Mucosa of descending colon (tissue), 3 donors: Measurements from ENCODE around the gene GCSAM. TPM values are rescaled to one million over a fixed set of nuclear protein-coding genes. Genes with fewer than 3 reads are reported as not detected.

Experiments used
- ATAC-seq: fragments of 200-7000 bp; cut with Tn5 transposase; one replicate; pipeline ENCODE4 v1.9.1; 2020; ENCODE audit warnings: mild to moderate bottlenecking, moderate library complexity
- DNase-seq, 3 donors: peaks; one replicate each; pipeline ENCODE4 v3.0.0-alpha.2; 2020
- H3K36me3 ChIP-seq: fragments of 200-600 bp; one replicate; pipeline ENCODE4 v1.8.0; 2021; ENCODE audit warnings: low read depth, mild to moderate bottlenecking
- H3K4me1 ChIP-seq: fragments of 200-600 bp; one replicate; pipeline ENCODE4 v1.8.0; 2021; ENCODE audit warnings: low read depth, mild to moderate bottlenecking
- H3K4me3 ChIP-seq: fragments of 200-600 bp; one replicate; pipeline ENCODE4 v1.8.0; 2021; ENCODE audit warnings: mild to moderate bottlenecking
- H3K9me3 ChIP-seq: fragments of 200-600 bp; one replicate; pipeline ENCODE4 v1.8.0; 2021; ENCODE audit warnings: mild to moderate bottlenecking
- intact Hi-C, 2 donors: fragments of 100-400 bp; cut with DNase I in 1 of 2; cut with micrococcal nuclease in 1 of 2; formaldehyde crosslinking; loops; one replicate each; pipeline versions ENCODE4 v1.11.0 to v1.11.1; 2022; cut with DNase I, micrococcal nuclease
- total RNA-seq, 3 donors: library from RNA; stranded (reverse); fragmentation: NEBNext Ultra II Directional in 2 of 3; extraction: Animal tissue kit (Norgen Biotek cat#: 25700) in 2 of 3; gene quantifications; one replicate each; pipeline versions ENCODE4 v1.2.1 to v1.2.4, GENCODE V29; 2021 to 2023
- TF ChIP-seq, protein P1 (sequence below): fragments of 200-600 bp; IDR thresholded peaks from one replicate; pipeline ENCODE4 v1.8.0; 2022; ENCODE audit warnings: antibody characterized with exemption, mild to moderate bottlenecking
- donor health status: DM: no; HTN: no; CAD: no; lungs with moderate emphysema.
- donor health status: DM: no; HTN: no; CAD: no.
- donor health status: DM: no; HTN: yes; CAD: no.

Gene GCSAM
- total RNA-seq, 3 donors from 2014 or later: 0.36 to 0.41 TPM; not detected in 1

DNA sequence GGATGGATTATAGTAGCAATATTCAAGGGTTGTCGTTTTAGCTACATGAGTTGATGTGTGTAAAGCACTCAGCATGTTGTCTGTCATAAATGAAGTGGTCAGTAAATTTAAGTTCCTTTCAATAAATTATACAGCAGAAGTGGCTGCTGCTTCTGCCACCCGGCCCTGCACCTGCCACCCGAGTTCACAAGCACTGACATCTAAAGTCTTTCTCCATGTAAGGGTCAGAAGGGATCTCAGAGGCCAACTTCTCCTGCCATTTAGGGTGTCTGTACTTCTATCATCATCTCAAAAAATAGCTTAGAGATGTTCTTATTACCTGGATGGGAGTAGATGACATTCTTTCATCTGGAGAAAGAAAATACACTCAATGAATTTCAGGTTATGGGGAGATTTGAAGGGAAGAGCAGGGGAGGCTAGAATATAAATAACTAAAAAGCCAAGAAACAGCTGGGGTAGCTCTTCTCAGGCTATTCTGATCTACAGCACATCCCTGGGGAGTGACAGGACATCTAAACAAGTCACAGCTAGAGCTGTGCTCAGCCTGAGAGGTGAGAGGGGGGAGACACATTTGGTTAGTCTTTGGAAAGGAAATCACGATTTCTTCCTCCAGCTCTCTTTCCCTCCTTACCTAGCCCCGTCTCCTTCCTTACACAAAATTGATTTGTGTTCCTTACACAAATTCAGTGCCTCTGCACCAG lies 8.0 kb downstream of the GCSAM start:
- H3K36me3 ChIP-seq: no peaks in the 10 kb centered on the region
- H3K4me3 ChIP-seq: no peak overlapping the region
- H3K9me3 ChIP-seq: no peaks in the 10 kb centered on the region
- intact Hi-C loops: no loop called here
- TF ChIP-seq, protein P1, sequence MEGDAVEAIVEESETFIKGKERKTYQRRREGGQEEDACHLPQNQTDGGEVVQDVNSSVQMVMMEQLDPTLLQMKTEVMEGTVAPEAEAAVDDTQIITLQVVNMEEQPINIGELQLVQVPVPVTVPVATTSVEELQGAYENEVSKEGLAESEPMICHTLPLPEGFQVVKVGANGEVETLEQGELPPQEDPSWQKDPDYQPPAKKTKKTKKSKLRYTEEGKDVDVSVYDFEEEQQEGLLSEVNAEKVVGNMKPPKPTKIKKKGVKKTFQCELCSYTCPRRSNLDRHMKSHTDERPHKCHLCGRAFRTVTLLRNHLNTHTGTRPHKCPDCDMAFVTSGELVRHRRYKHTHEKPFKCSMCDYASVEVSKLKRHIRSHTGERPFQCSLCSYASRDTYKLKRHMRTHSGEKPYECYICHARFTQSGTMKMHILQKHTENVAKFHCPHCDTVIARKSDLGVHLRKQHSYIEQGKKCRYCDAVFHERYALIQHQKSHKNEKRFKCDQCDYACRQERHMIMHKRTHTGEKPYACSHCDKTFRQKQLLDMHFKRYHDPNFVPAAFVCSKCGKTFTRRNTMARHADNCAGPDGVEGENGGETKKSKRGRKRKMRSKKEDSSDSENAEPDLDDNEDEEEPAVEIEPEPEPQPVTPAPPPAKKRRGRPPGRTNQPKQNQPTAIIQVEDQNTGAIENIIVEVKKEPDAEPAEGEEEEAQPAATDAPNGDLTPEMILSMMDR: no peak
- DNase-seq (no peak), ATAC-seq (no peak)
- no peaks in the 10 kb centered on the region for H3K4me1 ChIP-seq

DNA sequence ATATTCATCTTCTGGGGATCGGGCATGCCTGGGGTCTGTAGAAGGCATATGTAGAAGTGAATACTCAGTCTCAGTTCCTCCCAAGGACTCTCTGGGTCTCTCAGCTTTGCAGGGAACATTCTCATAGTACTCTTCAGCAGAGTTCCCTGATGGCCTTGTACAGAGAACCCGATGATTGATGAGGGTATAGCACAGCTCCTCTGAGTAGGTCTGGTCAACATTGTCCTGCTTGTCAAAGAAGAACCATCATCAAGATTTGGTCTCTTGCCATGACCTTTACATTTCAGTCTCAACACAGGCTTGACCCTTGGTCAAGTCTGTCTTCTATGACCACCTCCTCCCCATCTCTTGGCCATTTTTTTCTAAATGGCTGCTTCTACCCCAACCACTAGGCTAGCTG lies 9.5 kb downstream of the GCSAM start:
- H3K4me1 ChIP-seq: no peaks in the 10 kb centered on the region
- intact Hi-C loops: no loop called here
- H3K36me3 ChIP-seq: no peaks in the 10 kb centered on the region
- TF ChIP-seq, protein P1: no peak
- no peak overlapping the region for H3K4me3 ChIP-seq
- ATAC-seq (no peak), DNase-seq (no peak)
- H3K9me3 ChIP-seq: no peaks in the 10 kb centered on the region

DNA sequence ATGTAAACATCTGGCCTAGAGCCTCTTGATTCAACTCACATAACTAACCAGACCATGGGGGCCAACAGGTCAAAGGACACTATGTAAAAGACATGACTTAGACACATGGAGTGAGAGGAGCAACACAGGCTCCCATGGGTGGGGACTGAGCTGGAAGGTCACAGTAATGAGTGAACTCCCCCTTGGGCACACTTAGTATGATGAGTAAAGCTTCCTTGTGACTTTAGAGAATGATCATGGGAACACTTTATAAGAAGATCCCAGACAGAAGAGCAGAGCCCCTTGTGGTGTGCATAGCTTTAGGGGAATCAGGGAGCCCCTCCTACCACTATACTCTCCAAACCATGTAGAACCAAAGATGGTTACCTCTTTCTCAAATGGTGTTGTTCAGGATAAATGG lies 10.2 kb downstream of the GCSAM start:
- Histone ChIP-seq H3K4me1 (no peaks in the 10 kb centered on the region), H3K9me3 (no peaks in the 10 kb centered on the region), H3K4me3 (no peak overlapping the region), H3K36me3 (no peaks in the 10 kb centered on the region)
- ATAC-seq: no peak
- DNase-seq: no peak
- TF ChIP-seq, protein P1: no peak
- intact Hi-C loops: no loop called here

DNA sequence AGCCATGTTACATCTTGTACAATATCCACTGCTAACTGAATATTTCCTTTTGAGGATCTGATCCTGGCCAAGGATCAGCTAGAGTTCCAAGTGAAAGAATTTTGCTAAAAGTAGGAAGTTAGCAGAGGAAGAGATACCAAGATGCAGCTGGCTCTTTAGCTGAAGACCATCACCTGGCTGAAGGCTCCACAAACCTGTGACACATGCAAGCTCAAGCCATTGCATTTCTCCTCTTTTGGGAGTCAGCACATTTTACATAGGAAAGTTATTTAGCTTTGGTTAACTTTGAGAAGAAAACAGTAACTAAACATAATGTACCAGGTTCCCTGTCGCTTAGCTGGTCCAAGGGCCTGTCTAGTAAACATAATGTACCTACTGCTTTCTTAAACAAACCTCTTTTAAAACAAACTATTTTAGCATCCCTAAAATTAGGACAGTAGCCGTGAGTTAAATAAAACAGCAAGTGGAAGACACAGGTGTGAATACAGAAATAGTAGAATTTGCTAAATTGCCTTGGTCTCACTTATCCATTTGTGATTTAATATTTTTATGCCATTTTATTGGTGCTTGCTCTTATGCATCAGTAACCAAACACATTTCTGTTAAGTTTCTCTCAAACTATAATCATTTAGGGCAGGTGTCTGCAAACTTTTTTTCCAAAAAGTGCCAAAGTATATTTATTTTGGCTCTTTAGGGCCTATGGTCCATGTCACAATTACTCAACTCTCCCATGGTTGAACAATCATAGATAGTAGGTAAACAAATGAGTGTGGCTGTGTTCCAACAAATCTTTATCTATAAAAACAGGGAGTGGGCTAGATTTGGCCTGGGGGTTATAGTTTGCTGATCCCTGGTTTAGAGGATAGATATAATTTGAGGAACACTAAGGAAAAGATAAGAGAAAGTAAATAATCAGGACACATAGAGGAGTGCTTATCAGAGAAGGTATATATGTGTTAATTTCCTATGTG lies 11.2 kb downstream of the GCSAM start:
- ATAC-seq (no peak), DNase-seq (no peak)
- Histone ChIP-seq H3K36me3 (no peaks in the 10 kb centered on the region), H3K9me3 (no peaks in the 10 kb centered on the region), H3K4me1 (no peaks in the 10 kb centered on the region), H3K4me3 (no peak overlapping the region)
- intact Hi-C loops: no loop called here
- TF ChIP-seq, protein P1: no peak

DNA sequence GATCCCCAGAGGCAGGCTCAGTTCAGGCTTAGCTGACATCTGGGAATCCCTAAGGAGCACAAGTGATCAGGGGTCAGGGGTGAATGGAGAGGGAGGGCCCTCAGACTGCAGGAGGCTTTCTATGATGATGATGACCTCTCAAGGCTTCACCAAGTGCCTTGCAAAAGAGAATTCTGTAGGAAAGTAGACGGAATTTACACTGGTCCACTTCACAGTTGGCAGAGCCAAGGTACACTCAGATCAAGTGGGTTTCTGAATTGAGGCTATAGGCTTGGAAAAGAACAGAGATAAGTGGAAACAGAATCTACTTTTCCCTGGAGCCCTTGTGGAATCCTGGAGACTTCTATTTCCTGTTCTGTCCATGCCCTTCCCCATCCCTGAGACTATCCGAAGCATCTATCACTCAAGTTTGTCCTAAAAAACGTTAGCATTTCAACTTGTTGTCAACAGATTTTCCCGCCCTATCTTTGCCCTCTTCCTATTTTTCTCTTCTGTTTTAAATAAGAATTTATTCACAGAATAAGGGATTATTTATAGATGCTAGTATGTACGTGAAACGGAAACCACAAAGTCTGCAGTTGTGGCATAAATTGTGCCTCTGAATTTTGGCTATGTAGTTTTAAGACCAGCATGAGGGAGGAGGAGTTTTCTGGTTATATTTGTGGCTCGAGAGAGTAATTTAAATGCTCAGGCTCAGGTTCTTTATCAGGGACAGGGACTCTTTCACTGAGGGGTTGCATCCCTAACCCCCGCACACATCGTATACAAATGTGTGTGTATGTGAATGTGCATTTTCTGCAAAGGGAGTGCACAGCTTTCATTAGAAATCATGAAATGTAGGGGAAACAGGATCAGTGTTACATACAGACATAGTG lies 12.8 kb downstream of the GCSAM start:
- TF ChIP-seq, protein P1: no peak
- H3K4me1 ChIP-seq: no peaks in the 10 kb centered on the region
- ATAC-seq (no peak), DNase-seq (no peak)
- intact Hi-C loops: no loop called here
- H3K4me3 ChIP-seq: no peak overlapping the region
- H3K9me3 ChIP-seq: no peaks in the 10 kb centered on the region
- no peaks in the 10 kb centered on the region for H3K36me3 ChIP-seq
